ENCODE measurements around the gene TMEM87B.
"Not testable (repeated sequence)": the region's sequence is repeated elsewhere in the genome, so short reads cannot be mapped to it uniquely, and the experiment has no call there.

- TF ChIP-seq EZH2phosphoT487 (IDR thresholded peaks at IDR 0.05; ENCODE audit: low read length); CTCF (IDR thresholded peaks at IDR 0.05; ENCODE audit: low read length); EZH2 (optimal IDR thresholded peaks at IDR 0.05; ENCODE audit: low read depth, low read length): not testable (repeated sequence)
Observed at GRCh38 chr2:112039556-112039955, 15.5 kb upstream of the TMEM87B start.

Measured in MM.1S (cell line).